Measurements from ENCODE around the gene NMBR. TPM values are rescaled to one million over a fixed set of nuclear protein-coding genes. Genes with fewer than 3 reads are reported as not detected.
"Not testable (repeated sequence)": the region's sequence is repeated elsewhere in the genome, so short reads cannot be mapped to it uniquely, and the experiment has no call there.

The NMBR gene
- total and polyA plus RNA-seq, 2 donors (not counting 1 experiment from before 2014, with no cell fraction given): 0.09 TPM; not detected in 1

- 79% methylated on average over 3 of the region's 3 CpGs for WGBS (ENCODE audit: insufficient coverage)
- Histone ChIP-seq H3K4me3 (ENCODE audit: control extremely low read depth in 1 of 5, extremely low read depth in 1 of 5, insufficient read depth in 1 of 5, low read depth in 2 of 5, low read length in 4 of 5) (no peak overlapping the region), H3K27me3 (replicated peaks in 1 of 4; ENCODE audit: control extremely low read depth in 1 of 4, control insufficient read depth in 3 of 4, insufficient read depth in 4 of 4, low read length in 3 of 4) (no peaks in the 10 kb centered on the region)
These were observed 74.9 kb downstream of the NMBR start for GRCh38 chr6:142071981-142072380.

GRCh38 chr6:142068416-142068815, 78.5 kb downstream of the NMBR start:
- H3K9me3 ChIP-seq (ENCODE audit: control extremely low read depth in 1 of 3, control insufficient read depth in 2 of 3, insufficient read depth in 1 of 3, low read length in 2 of 3): no peaks in the 10 kb centered on the region
- Mint-ChIP-seq H3K27me3 (no peaks in the 10 kb centered on the region), H3K4me3 (no peak overlapping the region), H3K9me3 (ENCODE audit: insufficient read depth) (no peaks in the 10 kb centered on the region), H3K4me1 (no peaks in the 10 kb centered on the region), H3K27ac (no peak overlapping the region)
- H3K79me2 ChIP-seq (ENCODE audit: control insufficient read depth, insufficient read depth, low read length): no peaks in the 10 kb centered on the region
- no peaks in the 10 kb centered on the region for H3K36me3 ChIP-seq (replicated peaks in 1 of 2; ENCODE audit: control extremely low read depth in 1 of 2, control insufficient read depth in 1 of 2, extremely low read depth in 1 of 2, insufficient read depth in 2 of 2, low read length in 1 of 2)
- H3K4me3 ChIP-seq (ENCODE audit: control extremely low read depth in 1 of 5, extremely low read depth in 1 of 5, insufficient read depth in 1 of 5, low read depth in 2 of 5, low read length in 4 of 5): no peak overlapping the region
- ChIA-PET POLR2A (no interaction called here), CTCF (no interaction called here)
- no peak overlapping the region for H3K9ac ChIP-seq (ENCODE audit: low read length)
- no peaks in the 10 kb centered on the region for H3K4me1 ChIP-seq (ENCODE audit: control insufficient read depth in 2 of 2, insufficient read depth in 2 of 2, low read length in 2 of 2)
- no peak overlapping the region for H3K27ac ChIP-seq (ENCODE audit: low read length in 2 of 2)
- TF ChIP-seq EZH2 (IDR thresholded peaks at IDR 0.05; ENCODE audit: borderline replicate concordance, insufficient read depth, low read depth, low read length, poor library complexity, severe bottlenecking) (no peak), CTCF (IDR thresholded peaks at IDR 0.05) (no peak)
- no peak overlapping the region for H2AFZ ChIP-seq (ENCODE audit: insufficient read depth, low read depth, low read length, poor library complexity, severe bottlenecking)
- no peak overlapping the region for H3K4me2 ChIP-seq (replicated peaks; ENCODE audit: low read depth, low read length, poor library complexity, severe bottlenecking)
- ATAC-seq (ENCODE audit: low read depth) (no peak), DNase-seq (no peak)
- H4K20me1 ChIP-seq (ENCODE audit: control insufficient read depth, insufficient read depth, low read length, poor library complexity, severe bottlenecking): no peaks in the 10 kb centered on the region
- H3K27me3 ChIP-seq (replicated peaks in 1 of 4; ENCODE audit: control extremely low read depth in 1 of 4, control insufficient read depth in 3 of 4, insufficient read depth in 4 of 4, low read length in 3 of 4): no peaks in the 10 kb centered on the region
- intact Hi-C loops (cut with micrococcal nuclease): no loop called here

More at GRCh38 chr6:142071981-142072380, 74.9 kb downstream of the NMBR start:
- no peaks in the 10 kb centered on the region for H3K36me3 ChIP-seq (replicated peaks in 1 of 2; ENCODE audit: control extremely low read depth in 1 of 2, control insufficient read depth in 1 of 2, extremely low read depth in 1 of 2, insufficient read depth in 2 of 2, low read length in 1 of 2)
- DNase-seq: no peak
- Mint-ChIP-seq H3K4me3 (no peak overlapping the region), H3K4me1 (no peaks in the 10 kb centered on the region), H3K27ac (no peak overlapping the region), H3K9me3 (ENCODE audit: insufficient read depth) (no peaks in the 10 kb centered on the region), H3K27me3 (no peaks in the 10 kb centered on the region)
- H3K27ac ChIP-seq (ENCODE audit: low read length in 2 of 2): no peak overlapping the region
- ChIA-PET POLR2A (no interaction called here), CTCF (no interaction called here)
- H3K9ac ChIP-seq (ENCODE audit: low read length): no peak overlapping the region
- no peaks in the 10 kb centered on the region for H3K79me2 ChIP-seq (ENCODE audit: control insufficient read depth, insufficient read depth, low read length)
- H3K4me2 ChIP-seq (replicated peaks; ENCODE audit: low read depth, low read length, poor library complexity, severe bottlenecking): no peak overlapping the region
- H2AFZ ChIP-seq (ENCODE audit: insufficient read depth, low read depth, low read length, poor library complexity, severe bottlenecking): no peak overlapping the region
- ATAC-seq (ENCODE audit: low read depth): no peak
- no peaks in the 10 kb centered on the region for H3K4me1 ChIP-seq (ENCODE audit: control insufficient read depth in 2 of 2, insufficient read depth in 2 of 2, low read length in 2 of 2)
- no peaks in the 10 kb centered on the region for H4K20me1 ChIP-seq (ENCODE audit: control insufficient read depth, insufficient read depth, low read length, poor library complexity, severe bottlenecking)
- no peaks in the 10 kb centered on the region for H3K9me3 ChIP-seq (ENCODE audit: control extremely low read depth in 1 of 3, control insufficient read depth in 2 of 3, insufficient read depth in 1 of 3, low read length in 2 of 3)
- TF ChIP-seq EZH2 (IDR thresholded peaks at IDR 0.05; ENCODE audit: borderline replicate concordance, insufficient read depth, low read depth, low read length, poor library complexity, severe bottlenecking) (no peak), CTCF (IDR thresholded peaks at IDR 0.05) (no peak)
- intact Hi-C loops (cut with micrococcal nuclease): no loop called here

GRCh38 chr6:142062861-142063260, 84.1 kb downstream of the NMBR start:
- H3K4me3 Mint-ChIP-seq; POLR2A ChIA-PET; ATAC-seq (ENCODE audit: low read depth): not testable (repeated sequence)

More at GRCh38 chr6:142062861-142063260, 84.1 kb downstream of the NMBR start:
- H3K27me3 Mint-ChIP-seq; intact Hi-C loops (cut with micrococcal nuclease); H4K20me1 ChIP-seq (ENCODE audit: control insufficient read depth, insufficient read depth, low read length, poor library complexity, severe bottlenecking); H3K4me1 Mint-ChIP-seq; H3K27ac ChIP-seq (ENCODE audit: low read length in 2 of 2); H2AFZ ChIP-seq (ENCODE audit: insufficient read depth, low read depth, low read length, poor library complexity, severe bottlenecking); H3K36me3 ChIP-seq (replicated peaks in 1 of 2; ENCODE audit: control extremely low read depth in 1 of 2, control insufficient read depth in 1 of 2, extremely low read depth in 1 of 2, insufficient read depth in 2 of 2, low read length in 1 of 2); DNase-seq; H3K27ac Mint-ChIP-seq; H3K9ac ChIP-seq (ENCODE audit: low read length); H3K4me2 ChIP-seq (replicated peaks; ENCODE audit: low read depth, low read length, poor library complexity, severe bottlenecking); H3K9me3 Mint-ChIP-seq (ENCODE audit: insufficient read depth); H3K27me3 ChIP-seq (replicated peaks in 1 of 4; ENCODE audit: control extremely low read depth in 1 of 4, control insufficient read depth in 3 of 4, insufficient read depth in 4 of 4, low read length in 3 of 4); H3K79me2 ChIP-seq (ENCODE audit: control insufficient read depth, insufficient read depth, low read length); CTCF ChIA-PET; H3K4me1 ChIP-seq (ENCODE audit: control insufficient read depth in 2 of 2, insufficient read depth in 2 of 2, low read length in 2 of 2); H3K4me3 ChIP-seq (ENCODE audit: control extremely low read depth in 1 of 5, extremely low read depth in 1 of 5, insufficient read depth in 1 of 5, low read depth in 2 of 5, low read length in 4 of 5); H3K9me3 ChIP-seq (ENCODE audit: control extremely low read depth in 1 of 3, control insufficient read depth in 2 of 3, insufficient read depth in 1 of 3, low read length in 2 of 3): not testable (repeated sequence)
- WGBS (ENCODE audit: insufficient coverage): no CpG with 5 or more reads among the region's 4 CpGs
